ENCODE measurements around the gene LY6G5B.

LY6G5B gene

GRCh38 chr6:31640612-31641011, 29.2 kb upstream of the LY6G5B start:
- no peak for DNase-seq (ENCODE audit: extremely low read depth in 1 of 2, low read depth in 1 of 2)

GRCh38 chr6:31641370-31641769, 28.4 kb upstream of the LY6G5B start:
- no peak for DNase-seq (ENCODE audit: extremely low read depth in 1 of 2, low read depth in 1 of 2)

DNA sequence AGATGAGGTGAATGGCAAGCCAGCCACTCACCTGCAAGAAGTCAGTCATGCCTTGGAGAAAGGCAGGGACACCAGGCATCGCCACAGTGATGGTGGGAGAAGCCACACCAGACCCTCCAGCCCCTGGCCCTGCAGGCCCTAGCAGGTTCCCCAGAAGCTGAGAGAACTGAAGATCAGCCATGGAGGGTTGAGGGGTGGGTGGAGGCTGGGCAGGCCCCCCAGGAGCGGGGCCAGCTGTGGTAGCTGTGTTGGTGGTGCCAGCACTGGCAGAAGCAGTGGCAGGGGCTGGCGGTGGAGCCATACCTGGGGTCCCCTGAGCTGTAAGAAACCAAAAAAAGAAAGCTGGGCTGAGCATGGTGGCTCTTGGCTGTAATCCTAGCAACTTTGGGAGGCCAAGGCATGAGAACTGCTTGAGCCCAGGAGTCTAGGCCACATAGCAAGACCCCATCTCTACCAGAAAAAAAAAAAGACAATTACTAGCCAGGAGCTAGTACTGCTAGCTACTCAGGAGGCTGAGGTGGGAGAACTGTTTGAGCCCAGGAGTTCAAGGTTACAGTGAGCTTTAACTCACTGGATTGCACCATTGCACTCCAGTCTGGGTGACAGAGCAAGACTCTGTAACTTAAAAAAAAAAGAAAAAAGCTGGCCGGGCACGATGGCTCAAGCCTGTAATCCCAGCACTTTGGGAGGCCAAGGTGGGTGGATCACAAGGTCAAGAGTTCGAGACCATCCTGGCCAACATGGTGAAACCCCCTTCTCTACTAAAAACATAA, 26.8 kb upstream of the LY6G5B start:
- DNase-seq (ENCODE audit: extremely low read depth in 1 of 2, low read depth in 1 of 2) = no peak

DNA sequence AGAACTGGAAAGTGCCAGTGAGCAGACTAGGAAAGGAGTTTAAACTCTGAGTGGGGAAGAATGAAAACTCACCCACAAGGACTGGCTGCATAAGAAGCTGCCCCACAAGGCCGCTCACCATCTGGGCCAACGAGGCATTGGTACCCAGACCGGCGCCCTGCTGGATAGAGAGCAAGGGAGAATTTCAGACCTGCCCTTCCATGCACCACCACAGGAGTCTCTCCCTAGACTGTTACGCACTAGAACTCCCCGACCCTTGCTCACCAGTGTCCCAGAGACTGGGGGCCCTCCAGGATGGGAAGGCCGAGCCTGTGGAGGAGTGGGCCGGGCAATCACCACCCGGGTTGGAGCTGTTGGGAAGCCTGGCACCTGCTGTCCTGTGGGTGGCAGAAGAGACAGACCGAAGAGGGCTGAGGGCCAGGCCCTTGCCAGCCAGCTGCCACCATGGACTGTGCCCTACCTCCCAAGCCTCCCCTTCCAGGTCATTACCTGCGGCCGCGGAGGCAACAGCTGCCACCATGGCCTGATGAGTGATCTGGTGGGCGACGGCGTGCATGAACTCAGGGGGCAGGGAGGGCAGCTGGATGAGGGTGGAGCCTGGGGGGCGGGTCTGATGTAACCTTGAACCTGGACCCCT, 25.8 kb upstream of the LY6G5B start:
- DNase-seq (ENCODE audit: extremely low read depth in 1 of 2, low read depth in 1 of 2) = no peak

DNA sequence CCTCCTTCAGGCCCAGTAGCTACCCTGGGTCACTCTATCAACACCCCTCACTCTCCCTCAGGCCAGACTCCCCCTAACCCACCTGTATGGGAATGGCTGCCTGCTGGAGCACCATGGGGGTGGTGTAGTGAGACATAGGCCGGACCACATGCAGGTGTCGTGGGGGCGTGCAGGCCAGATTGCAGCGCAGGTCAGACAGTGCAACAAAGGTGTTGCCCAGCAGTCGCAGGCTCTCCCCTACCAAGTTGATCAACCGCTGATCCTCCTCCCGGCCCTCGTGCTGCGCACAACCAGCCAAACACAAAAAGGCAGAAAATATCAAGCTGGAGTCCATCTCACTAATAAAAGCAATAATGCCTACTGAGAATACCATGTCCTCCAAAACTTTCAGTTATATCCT, 24.5 kb upstream of the LY6G5B start:
- DNase-seq (ENCODE audit: extremely low read depth in 1 of 2, low read depth in 1 of 2) = no peak

DNA sequence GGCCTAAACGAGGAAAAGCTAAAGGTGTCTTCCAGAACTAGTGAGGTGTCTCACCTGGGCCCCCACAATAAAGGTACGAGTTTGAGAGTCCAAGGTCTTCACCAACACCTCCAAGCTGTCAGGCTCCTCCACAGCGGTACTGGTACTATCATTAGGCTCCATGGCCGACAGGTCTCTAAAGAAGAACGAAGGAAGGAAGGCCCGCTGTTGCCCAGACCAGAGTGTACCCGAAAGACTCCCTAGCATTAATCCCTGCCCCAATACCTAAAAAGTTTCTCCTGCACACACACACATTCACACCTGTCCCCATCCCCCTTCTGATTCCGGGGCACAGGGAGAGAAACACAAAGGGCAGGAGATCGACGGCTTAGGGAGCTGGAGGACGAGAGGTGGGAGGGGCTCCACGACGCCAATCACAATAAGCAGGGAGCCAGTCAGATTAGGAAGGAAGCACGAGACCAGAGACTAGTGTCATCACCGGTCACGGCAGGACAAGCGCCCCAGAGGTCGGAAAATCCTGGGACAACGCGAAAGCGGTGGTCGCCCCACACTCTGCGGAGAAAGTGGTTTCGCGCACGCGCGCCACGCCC, 18.1 kb upstream of the LY6G5B start:
- peak in 1 of 2 donors; percentile 70 for DNase-seq (ENCODE audit: extremely low read depth in 1 of 2, low read depth in 1 of 2)

- peak; percentile 72 to 89 for DNase-seq (ENCODE audit: extremely low read depth in 1 of 2, low read depth in 1 of 2)
Observed at GRCh38 chr6:31652925-31653724, 16.7 kb upstream of the LY6G5B start.

DNA sequence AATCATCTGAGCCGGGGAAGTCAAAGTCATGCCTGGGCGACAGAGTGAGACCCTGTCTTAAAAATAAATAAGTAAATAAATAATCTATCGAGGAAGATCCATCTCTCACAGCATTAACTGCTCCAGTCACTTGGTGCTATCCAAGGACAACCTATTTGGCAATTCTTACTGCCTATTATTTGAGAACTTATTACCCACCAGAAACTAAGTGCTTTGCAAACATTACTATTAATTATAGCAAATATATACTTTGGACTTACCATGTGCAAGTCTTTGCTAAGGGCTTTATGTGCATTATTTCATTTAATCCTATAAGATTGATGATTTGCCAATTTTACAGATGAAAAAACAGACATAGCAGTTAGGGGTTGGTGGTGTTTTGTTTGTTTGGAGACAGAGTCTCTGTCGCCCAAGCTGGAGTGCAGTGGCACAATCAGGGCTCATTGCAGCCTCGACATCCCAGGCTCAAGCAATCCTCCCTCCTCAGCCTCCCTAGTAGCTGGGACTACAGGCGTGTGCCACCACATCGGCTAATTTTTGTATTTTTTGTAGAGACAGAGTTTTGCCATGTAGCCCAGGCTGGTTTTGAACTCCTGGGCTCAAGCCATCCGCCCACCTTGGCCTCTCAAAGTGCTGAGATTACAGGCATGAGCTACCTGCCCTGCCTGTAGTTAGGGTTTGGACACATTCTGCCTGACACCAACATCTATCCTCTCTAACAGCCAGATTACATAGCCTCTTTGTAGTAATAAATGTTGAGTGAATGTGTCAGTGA, 15.0 kb upstream of the LY6G5B start:
- DNase-seq (ENCODE audit: extremely low read depth in 1 of 2, low read depth in 1 of 2) = no peak

DNA sequence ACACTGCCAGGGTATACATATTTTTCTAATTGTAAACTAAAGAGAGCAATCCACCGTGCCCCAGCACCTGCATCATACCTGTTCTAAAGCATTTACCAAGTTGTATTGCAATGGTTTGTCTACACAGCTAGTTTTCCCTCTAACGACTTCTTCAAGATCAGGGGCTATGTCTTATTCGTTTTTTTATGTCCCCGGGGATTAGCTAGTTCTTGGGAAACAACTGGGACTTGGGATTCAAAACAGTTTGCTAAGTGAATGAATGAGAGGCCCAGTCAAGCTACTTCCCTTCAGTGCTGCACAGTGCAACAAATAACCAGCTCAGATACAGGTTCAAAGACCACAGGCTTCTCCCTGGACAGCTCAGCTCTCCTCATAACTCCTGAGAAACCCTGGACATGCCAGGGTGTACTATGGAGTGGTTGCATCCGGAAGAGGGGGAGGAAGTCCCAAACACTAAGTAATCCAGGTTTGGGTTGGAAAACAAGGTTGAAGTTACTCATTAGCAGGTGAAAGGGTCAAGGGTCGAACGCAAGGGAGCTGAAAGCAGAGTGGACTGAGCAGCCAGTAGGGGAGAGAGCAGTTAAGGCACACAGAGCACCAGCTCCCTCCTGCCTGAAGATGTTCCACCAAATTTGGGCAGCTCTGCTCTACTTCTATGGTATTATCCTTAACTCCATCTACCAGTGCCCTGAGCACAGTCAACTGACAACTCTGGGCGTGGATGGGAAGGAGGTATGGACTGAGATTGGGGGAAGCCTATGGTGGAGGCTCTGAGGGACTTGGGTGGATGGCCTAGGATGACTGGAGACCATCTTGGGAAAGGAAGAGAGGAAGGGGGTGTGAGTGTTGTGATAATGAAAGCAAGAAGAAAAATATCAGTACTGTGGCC, 14.2 kb upstream of the LY6G5B start, which contains the start of gene APOM:
TSS of gene APOM (plus strand) at position 546 of the 889 bp plus-strand sequence. CDS start at position 619, 73 bp downstream.
- no peak for DNase-seq (ENCODE audit: extremely low read depth in 1 of 2, low read depth in 1 of 2)

DNA sequence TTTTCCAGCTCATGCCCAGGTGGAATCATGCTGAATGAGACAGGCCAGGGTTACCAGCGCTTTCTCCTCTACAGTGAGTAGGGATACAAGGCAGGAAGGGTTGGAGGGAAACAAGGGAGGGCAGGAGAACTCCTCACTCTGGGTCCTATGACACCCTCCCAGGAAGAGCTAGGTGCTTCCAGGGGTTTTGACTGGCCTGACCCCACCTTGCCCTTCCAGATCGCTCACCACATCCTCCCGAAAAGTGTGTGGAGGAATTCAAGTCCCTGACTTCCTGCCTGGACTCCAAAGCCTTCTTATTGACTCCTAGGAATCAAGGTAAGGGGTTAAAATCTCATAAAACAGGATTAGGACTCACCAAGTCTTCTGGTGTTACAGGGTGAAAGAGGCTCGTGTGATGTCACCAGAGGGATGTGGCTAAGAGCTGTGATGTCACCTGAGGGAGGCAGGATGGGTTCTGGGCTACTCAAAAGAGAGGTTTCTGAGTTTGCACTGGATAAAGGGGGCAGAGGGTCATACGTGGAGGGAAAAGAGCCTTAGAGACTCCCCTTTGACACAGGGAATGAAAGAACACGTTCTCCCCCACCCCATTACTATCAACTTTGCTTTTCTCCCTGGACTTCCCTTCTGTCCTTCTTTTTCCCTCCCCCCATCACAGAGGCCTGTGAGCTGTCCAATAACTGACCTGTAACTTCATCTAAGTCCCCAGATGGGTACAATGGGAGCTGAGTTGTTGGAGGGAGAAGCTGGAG, 12.2 kb upstream of the LY6G5B start:
- DNase-seq (ENCODE audit: extremely low read depth in 1 of 2, low read depth in 1 of 2) = peak in 1 of 2 donors; percentile 24

- no peak for DNase-seq (ENCODE audit: extremely low read depth in 1 of 2, low read depth in 1 of 2)
Observed at GRCh38 chr6:31658158-31658688, 11.6 kb upstream of the LY6G5B start.

GRCh38 chr6:31658983-31659648, 10.7 kb upstream of the LY6G5B start:
- no peak for DNase-seq (ENCODE audit: extremely low read depth in 1 of 2, low read depth in 1 of 2)

DNA sequence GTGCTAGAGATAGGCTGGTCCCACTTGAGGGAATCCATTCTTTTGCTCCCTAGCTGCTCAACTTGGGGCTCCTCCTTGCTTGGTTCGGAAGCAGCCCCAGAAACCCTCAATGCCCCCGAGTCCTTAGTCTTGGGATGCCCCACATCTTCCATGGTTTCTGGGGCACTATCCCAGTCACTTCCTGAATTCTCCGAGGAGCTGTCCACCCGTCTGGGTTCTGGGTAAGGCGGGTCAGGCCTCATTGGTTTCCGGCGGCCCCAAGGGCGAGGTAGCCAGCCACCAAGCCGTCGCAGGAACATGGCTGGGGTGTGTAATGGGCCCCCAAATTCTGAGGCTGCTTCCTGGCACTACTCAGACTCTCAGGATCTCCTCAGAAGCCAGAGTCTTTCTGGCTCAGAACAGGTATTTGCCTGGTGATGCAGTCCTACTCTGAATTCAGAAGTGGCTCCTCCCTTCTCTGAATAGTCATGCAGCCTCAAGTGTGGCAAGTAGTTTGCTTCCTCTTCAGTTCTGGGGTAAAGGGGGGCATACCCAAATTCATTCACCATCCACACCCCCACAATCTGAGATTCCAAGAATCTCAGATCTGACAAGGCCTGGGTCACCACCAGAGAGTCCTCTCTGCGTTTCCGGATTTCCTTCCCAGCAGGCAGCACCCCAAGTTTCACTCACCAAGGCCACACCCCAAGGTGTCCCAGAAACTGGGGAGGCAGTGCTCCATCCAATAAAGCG, 10.0 kb upstream of the LY6G5B start:
- peak in 1 of 2 donors; percentile 18 for DNase-seq (ENCODE audit: extremely low read depth in 1 of 2, low read depth in 1 of 2)

DNA sequence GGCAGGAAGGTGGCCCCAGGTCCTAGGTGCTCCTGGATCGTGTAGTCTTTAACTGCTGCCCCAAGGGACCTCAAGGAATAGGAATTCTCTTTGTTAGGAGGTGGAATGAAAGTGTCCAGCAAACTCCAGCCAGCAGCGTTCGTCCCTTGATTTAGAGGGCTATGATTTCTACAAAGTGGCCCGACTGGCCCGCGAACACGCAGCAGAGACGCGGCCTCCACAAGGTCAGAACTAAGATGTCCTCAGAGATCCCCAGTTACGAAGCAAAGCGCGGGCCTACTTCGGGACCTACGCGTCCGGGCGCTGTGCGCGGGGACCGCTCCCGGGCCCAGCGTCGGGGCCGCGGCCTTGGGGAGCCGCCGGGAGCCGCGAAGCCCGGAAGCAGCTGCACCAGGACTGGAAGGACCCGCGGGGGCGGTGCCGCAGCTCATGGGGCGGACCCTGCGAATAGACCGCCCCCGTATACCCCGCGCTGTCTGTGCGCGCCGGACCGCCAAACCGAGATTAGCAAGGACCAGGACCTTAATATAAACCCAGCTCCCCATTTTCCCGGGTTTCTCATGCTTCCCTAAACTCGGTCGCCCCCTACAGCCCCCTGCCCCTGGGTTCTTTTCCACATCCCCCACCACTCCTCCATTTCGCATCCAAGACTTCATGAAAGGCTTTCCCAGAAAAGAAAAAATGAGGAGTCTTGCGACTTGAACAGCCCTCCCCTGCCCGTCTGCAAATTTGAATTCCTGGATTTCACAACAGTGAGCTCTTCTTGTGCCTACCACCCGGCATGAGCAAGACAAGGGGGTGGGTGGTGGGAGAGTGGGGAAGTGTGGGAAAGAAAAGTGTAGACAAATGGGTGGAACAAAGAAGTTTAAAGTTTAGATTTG, 9.2 kb upstream of the LY6G5B start, which contains the start of gene C6orf47:
TSS of gene C6orf47 (minus strand) at position 398 of the 881 bp plus-strand sequence. CDS start 831 bp downstream, outside the sequence.
- peak; percentile 63 to 74 for DNase-seq (ENCODE audit: extremely low read depth in 1 of 2, low read depth in 1 of 2)

- no peak for DNase-seq (ENCODE audit: extremely low read depth in 1 of 2, low read depth in 1 of 2)
Observed at GRCh38 chr6:31661262-31662123, 8.3 kb upstream of the LY6G5B start.

Measured in stimulated activated CD8-positive, alpha-beta memory T cell treated with anti-CD3 and anti-CD28 coated beads, Interleukin-7, amount 100 ng/mL, for 48 hours (primary cell).